Activated naive CD4-positive, alpha-beta T cell (primary cell): ENCODE measurements around the gene MADD.
"Not testable (repeated sequence)": the region's sequence is repeated elsewhere in the genome, so short reads cannot be mapped to it uniquely, and the experiment has no call there.

ENCODE experiments used
- DNase-seq, 4 experiments: peaks; one replicate each; lab custom pipeline; 2025; lab: John Stamatoyannopoulos, UW

Gene MADD

GRCh38 chr11:47318166-47318565 is 48.2 kb downstream of the MADD start:
- DNase-seq = no peak

DNA sequence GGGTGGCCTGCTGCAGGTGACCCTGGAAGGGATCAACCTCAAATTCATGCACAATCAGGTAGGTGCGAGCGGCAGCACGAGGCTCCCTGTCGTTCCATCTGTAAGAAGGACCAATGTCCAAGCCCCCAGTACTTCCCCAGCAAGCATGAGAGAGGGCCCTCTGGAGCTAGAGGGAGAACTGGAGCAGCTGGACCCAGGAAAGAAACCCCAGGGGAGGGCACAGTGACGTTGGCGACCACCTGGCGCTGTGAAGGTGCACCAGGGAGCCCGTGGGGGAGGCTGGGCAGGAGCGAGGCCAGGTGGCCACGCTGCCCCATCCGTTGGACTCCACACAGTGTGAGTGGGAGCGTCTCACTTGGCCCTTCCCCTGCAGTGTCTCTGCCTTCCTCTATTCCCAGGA is 54.6 kb downstream of the MADD start:
- no peak for DNase-seq

GRCh38 chr11:47325271-47326041 is 55.5 kb downstream of the MADD start:
- no peak for DNase-seq

- no peak for DNase-seq
These were observed 56.3 kb downstream of the MADD start for GRCh38 chr11:47326198-47326597.

GRCh38 chr11:47327025-47327424 is 57.1 kb downstream of the MADD start:
- DNase-seq = no peak

DNA sequence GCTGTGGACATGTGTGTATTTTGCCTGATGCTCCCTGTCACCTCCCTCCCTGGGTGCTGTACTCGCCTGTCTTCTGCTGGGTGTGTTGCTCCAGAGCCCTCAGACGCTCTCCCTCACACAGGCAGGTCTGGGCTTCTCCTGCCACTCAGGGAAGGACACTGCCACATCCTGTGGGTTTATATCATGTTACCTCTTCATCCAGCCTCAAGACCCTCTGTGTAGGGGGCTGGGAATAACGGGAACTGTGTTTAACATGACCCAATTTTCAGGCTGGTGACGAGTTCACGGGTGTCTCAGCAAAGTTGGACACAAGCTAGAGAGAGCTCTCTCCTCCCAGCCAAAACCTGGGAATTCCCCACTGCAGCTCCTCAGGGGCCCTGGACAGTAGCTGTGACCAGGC is 58.0 kb downstream of the MADD start:
- no peak for DNase-seq

- DNase-seq = no peak
These were observed 58.8 kb downstream of the MADD start for GRCh38 chr11:47328449-47329390.

DNA sequence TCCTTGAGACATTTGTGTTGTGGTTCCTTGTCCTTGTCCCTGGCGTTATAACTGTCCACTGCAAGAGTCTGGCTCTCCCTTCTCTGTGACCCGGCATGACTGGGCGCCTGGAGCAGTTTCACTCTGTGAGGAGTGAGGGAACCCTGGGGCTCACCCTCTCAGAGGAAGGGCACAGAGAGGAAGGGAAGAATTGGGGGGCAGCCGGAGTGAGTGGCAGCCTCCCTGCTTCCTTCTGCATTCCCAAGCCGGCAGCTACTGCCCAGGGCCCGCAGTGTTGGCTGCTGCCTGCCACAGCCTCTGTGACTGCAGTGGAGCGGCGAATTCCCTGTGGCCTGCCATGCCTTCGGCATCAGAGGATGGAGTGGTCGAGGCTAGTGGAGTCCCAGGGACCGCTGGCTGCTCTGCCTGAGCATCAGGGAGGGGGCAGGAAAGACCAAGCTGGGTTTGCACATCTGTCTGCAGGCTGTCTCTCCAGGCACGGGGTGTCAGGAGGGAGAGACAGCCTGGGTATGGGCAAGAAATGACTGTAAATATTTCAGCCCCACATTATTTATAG is 59.6 kb downstream of the MADD start:
- no peak for DNase-seq

- no peak for DNase-seq
These were observed 60.3 kb downstream of the MADD start for GRCh38 chr11:47329987-47330931.

GRCh38 chr11:47331454-47332302 is 61.7 kb downstream of the MADD start:
- DNase-seq = no peak

DNA sequence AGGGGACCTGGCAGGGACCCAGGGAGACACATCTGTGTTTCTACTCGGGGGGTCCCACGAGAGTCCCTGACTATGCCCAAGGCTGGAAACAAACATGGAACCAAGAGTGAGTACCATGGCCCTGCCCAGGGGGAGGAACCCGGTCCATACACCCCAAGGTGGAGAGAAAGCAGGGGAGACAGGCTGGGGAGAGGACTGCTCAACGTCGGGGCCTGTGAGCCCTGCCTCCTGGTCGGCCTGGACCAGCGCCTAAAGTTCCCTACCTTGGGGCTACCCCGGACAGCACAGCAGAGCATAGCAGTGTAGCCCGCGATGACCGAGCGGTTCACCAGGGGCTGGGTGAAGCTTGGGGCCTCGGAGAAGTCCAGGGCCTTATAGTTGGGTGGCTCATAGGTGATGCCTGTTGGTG is 62.4 kb downstream of the MADD start:
- DNase-seq = no peak

DNA sequence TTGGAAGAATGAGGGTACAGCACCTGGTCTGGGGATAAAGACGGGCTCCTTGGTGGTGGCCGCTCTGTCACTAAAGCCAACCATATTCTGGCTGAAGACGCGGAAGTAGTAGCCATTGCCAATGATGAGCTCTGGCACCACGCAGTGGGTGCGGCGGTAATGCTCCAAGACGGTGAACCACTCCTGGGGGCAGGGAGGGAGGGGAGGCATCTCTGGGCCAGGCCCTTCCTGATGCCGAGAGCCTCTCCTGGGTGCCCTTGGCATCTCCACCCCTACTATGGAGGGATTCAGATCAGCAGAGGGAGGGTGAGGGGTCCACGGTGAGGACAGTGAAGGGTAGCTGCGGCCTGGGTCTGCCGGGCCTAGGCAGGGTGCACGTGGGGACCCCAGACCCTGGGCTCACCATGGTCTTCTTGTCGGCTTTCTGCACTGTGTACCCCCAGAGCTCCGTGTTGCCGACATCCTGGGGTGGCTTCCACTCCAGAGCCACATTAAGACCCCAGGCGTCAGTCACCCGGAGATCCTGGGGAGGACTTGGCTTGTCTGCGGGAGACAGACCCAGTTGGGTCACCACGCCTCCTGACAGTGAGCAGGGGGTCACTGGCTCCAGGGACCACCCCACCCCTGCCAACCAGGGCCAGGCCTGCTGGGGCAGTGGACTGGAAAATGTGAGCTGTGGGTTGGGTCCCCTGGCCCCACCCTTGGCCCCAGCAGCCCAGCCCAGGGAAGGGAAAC is 63.0 kb downstream of the MADD start:
- no peak for DNase-seq

DNA sequence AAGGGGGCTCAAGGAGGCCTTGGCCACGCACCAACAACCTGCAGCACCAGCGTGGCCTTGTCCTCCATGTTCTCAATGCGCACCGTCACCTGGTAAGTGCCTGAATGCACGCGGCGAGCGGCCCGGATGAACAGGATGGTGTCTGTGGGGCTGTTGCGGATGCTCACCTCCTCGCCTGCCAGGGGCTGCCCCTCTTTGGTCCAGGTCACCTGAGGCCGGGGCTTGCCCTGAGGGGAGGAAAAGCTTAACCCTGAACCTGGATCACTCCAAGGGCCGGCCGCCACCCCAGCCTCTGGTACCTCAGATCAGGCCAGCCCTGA is 63.6 kb downstream of the MADD start:
- no peak for DNase-seq

DNA sequence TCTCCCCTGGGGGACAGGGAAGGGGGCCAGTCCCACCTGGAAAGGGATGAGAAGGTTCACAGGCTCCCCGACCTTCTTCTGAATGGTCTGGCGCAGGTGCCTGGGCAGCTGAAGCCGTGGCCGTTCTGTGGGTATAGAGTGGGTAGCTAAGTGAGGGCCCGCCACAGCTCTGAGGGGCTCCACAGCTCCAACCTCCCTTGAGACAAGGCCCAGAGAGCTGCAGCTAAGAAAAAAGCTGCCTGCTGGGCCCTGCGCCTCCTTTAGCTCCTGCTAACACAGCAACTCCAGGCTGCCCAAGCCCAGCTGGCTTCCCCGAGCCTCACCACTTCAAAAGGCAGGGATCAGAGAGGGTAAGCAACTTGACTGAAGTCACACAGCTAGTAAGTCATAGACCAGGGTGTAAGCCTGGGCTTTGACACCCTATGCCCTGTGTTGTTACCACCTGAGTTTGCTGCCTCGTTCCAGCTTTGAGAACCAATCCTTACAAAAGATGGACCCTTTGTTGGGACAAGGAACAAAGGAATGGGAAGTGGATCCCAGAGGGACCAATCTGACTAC is 64.0 kb downstream of the MADD start:
- no peak for DNase-seq

GRCh38 chr11:47334699-47335411 is 64.9 kb downstream of the MADD start:
- DNase-seq = not testable (repeated sequence)

DNA sequence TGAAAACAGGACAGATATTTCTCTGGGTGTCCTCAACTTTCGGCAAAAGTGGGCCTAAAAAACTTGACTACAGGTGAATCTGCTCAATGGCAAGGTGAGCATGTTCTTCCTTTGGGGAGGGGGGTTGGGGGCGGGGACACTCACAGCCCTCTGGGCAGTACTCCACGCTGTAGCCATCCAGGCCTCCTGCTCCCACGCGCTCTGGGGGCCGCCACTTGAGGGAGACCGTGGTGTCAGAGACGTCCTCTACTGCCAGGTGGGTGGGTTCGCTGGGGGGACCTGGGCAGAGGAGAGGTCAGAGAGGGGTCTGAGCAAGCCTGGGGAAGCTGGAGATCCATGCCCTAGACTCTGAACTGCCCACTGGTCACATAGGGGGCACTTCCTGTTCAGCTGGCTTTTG is 65.8 kb downstream of the MADD start:
- no peak for DNase-seq

DNA sequence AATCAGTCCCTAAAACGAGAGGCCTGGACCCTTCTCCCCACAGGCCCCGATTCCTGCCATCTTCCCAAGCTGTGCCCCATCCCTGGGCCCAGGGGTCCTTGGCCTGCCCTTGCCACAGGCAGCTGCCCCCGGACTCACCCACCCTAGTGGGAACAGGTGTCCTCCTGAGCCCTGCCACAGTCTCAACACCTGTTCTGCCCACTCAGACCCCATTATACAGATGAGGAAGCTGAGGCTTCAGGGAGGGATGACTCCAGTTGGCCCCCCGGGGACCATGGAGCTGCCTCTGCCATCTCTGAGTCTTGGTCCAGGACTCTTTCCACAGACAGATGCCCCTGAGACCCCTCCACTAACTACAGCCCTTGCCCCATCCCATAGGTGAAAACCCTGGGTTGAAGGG is 66.7 kb downstream of the MADD start:
- DNase-seq = no peak

GRCh38 chr11:47337229-47337924 is 67.4 kb downstream of the MADD start:
- DNase-seq = no peak
